Esophagus squamous epithelium (tissue), 5 donors: ENCODE results near the gene IQCH. TPM values are rescaled to one million over a fixed set of nuclear protein-coding genes. Genes with fewer than 3 reads are reported as not detected.

Experiments used
- DNase-seq: peaks from one replicate; lab custom pipeline; 2025; lab: John Stamatoyannopoulos, UW
- H3K27ac ChIP-seq, 4 donors: fragments of 200-600 bp; sonication (generic); one replicate each; pipeline ENCODE4 v1.5.1; 2016 to 2019; ENCODE audit warnings: mild to moderate bottlenecking in 1 of 4
- H3K27me3 ChIP-seq, 4 donors: fragments of 200-600 bp; sonication (generic); 1 replicate in 3 of 4; 2 replicates in 1 of 4; pipeline versions ENCODE4 v1.5.1 to v1.6.0; 2017 to 2021; ENCODE audit warnings: antibody characterized with exemption in 1 of 4
- H3K36me3 ChIP-seq, 3 donors: fragments of 200-600 bp; sonication (generic); one replicate each; pipeline ENCODE4 v1.5.1; 2016 to 2019
- H3K4me1 ChIP-seq, 3 donors: fragments of 200-600 bp; sonication (generic); one replicate each; pipeline ENCODE4 v1.5.1; 2017 to 2019
- H3K4me3 ChIP-seq, 4 donors: fragments of 200-600 bp; sonication (generic); 1 replicate in 3 of 4; 2 replicates in 1 of 4; pipeline ENCODE4 v1.5.1; 2016 to 2019; ENCODE audit warnings: mild to moderate bottlenecking in 2 of 4, moderate library complexity in 1 of 4
- H3K9me3 ChIP-seq, 3 donors: fragments of 200-600 bp; sonication (generic); one replicate each; pipeline ENCODE4 v1.5.1; 2016 to 2019
- POLR2A ChIP-seq, 4 donors: fragments of 450-650 bp; IDR thresholded peaks; one replicate each; pipeline ENCODE4 v1.6.1; 2017; ENCODE audit warnings: antibody characterized with exemption in 4 of 4, mild to moderate bottlenecking in 4 of 4, moderate library complexity in 3 of 4
- whole genome bisulfite sequencing, 2 donors: methylation state at CpG; one replicate each; pipeline ENCODE4 v1.1.5; 2018; 5-methylcytosine and 5-hydroxymethylcytosine counted together
- intact Hi-C: fragments of 100-400 bp; cut with DNase I; formaldehyde crosslinking; loops from one replicate; pipeline ENCODE4 v1.15.0; 2022
- total RNA-seq, 4 donors: library from RNA; depleted of rRNA; stranded (reverse); fragments of >200 nt; gene quantifications; one replicate each; pipeline ENCODE4 v1.1.0, GENCODE V29; 2016
- TF ChIP-seq, protein P1 (sequence below), 6 experiments: fragments of 450-650 bp in 4 of 6; fragments of 200-600 bp in 2 of 6; sonication (generic) in 2 of 6; IDR thresholded peaks; one replicate each; pipeline ENCODE4 v1.5.1; 2016 to 2019; ENCODE audit warnings: antibody characterized with exemption in 6 of 6, mild to moderate bottlenecking in 4 of 6, moderate library complexity in 4 of 6
- donor health status: DM: yes; HTN: yes; CAD: no.

Gene IQCH
- total RNA-seq, 4 donors from 2014 or later: 1.9 to 3.1 (median 3.0) TPM; not detected in 1

DNA sequence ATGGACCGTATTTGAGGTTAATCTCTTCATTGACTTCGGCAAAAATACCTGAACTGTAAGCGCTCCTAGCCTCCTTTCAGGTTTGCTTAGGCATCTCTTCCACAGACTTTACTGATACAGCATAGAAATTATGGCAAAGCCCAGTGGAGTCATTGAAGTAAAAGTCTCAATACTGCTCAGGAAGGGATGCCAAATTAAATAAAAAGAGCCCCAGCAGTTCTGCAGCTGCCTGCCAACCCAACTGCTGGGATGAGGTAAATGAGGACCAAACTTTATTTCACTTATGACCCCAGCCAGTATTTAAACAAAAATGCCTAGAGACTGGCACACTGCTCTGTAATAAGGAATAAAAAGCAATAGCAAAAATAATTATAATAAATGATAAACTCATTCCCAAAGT lies 65.4 kb downstream of the IQCH start:
- intact Hi-C loops: no loop called here
- no peaks in the 10 kb centered on the region for H3K9me3 ChIP-seq
- H3K36me3 ChIP-seq: no peaks in the 10 kb centered on the region
- H3K4me1 ChIP-seq: no peaks in the 10 kb centered on the region
- H3K27ac ChIP-seq: no peak overlapping the region
- peaks cover 0 to 8% (median 0%) of the 10 kb centered on the region in 4 donors for H3K27me3 ChIP-seq
- TF ChIP-seq POLR2A (IDR thresholded peaks at IDR 0.05): no peak
- TF ChIP-seq, protein P1, sequence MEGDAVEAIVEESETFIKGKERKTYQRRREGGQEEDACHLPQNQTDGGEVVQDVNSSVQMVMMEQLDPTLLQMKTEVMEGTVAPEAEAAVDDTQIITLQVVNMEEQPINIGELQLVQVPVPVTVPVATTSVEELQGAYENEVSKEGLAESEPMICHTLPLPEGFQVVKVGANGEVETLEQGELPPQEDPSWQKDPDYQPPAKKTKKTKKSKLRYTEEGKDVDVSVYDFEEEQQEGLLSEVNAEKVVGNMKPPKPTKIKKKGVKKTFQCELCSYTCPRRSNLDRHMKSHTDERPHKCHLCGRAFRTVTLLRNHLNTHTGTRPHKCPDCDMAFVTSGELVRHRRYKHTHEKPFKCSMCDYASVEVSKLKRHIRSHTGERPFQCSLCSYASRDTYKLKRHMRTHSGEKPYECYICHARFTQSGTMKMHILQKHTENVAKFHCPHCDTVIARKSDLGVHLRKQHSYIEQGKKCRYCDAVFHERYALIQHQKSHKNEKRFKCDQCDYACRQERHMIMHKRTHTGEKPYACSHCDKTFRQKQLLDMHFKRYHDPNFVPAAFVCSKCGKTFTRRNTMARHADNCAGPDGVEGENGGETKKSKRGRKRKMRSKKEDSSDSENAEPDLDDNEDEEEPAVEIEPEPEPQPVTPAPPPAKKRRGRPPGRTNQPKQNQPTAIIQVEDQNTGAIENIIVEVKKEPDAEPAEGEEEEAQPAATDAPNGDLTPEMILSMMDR (IDR thresholded peaks at IDR 0.05): no peak
- DNase-seq: no peak
- no peak overlapping the region for H3K4me3 ChIP-seq
- WGBS, 2 donors: 89 to 91% methylated on average over 3 of the region's 3 CpGs

DNA sequence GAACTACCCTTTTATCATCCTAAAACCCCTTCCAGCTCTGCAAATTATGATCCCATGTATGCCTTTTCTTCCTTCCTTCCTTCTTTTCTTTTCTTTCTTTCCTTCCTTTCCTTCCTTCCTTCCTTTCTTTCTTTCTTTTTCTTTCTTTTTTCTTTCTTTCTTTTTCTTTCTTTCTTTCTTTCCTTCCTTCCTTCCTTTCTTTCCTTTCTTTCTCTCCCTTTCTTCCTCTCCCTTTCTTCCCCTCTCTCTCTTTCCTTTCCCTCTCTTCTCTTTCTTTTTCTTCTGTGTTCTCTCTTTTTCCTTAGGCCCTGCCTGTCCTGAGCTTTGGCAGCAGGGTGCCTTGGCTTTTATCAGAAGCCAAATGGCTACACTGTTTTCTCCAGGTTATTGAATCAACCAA lies 66.8 kb downstream of the IQCH start:
- no peak overlapping the region for H3K4me3 ChIP-seq
- H3K9me3 ChIP-seq: no peaks in the 10 kb centered on the region
- intact Hi-C loops: no loop called here

DNA sequence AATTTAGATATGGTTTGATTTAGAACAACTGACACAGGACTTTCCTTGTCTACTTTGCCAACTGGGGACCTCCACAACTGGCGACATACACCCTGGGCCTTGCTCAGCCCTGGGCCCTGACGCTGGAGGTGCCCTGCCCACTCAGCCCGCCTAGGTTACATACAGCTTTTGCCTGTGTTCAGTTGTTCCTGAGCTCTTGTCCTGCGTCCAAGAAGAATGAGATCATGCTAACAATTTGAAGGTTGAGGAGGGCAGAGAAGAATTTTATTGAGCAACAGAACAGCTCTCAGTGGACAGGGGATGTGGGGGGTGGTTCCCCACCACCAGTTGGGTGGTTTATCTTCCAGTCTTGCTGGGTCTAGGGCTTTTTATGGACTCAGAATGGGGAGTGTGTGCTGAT lies 67.9 kb downstream of the IQCH start:
- no peaks in the 10 kb centered on the region for H3K36me3 ChIP-seq
- no peaks in the 10 kb centered on the region for H3K9me3 ChIP-seq
- TF ChIP-seq, protein P1 (IDR thresholded peaks at IDR 0.05): no peak
- no peak for TF ChIP-seq POLR2A (IDR thresholded peaks at IDR 0.05)
- H3K4me3 ChIP-seq: no peak overlapping the region
- intact Hi-C loops: no loop called here
- WGBS, 2 donors: 87 to 89% methylated on average over 4 of the region's 4 CpGs
- peaks cover 0 to 3% (median 0%) of the 10 kb centered on the region in 4 donors for H3K27me3 ChIP-seq
- no peaks in the 10 kb centered on the region for H3K4me1 ChIP-seq
- no peak overlapping the region for H3K27ac ChIP-seq
- DNase-seq: no peak

More for the DNA sequence above, 66.8 kb downstream of the IQCH start:
- Histone ChIP-seq H3K27me3 (peaks cover 0 to 8% (median 0%) of the 10 kb centered on the region in 4 donors), H3K27ac (no peak overlapping the region), H3K36me3 (no peaks in the 10 kb centered on the region), H3K4me1 (no peaks in the 10 kb centered on the region)
- no peak for TF ChIP-seq POLR2A (IDR thresholded peaks at IDR 0.05)
- TF ChIP-seq, protein P1 (IDR thresholded peaks at IDR 0.05): no peak
- DNase-seq: no peak

DNA sequence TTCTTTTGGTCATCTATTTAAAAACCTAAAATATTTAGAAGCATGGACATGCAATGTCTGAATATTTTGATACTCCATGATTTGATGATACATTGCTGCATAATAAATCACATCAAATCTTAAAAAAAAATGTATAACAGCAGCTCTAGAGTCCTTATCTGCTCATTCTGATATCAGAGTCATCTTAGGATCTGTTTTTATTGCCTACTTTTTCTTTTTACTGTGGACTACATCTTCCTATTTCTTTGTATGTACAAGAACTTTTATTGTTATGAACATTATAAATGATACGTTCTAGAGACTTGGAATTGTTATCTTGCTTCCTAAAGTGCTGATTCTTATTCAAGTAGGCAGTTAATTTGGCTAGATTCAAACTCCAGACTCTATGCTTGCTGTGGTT lies 72.7 kb downstream of the IQCH start:
- Histone ChIP-seq H3K27ac (no peak overlapping the region), H3K9me3 (no peaks in the 10 kb centered on the region), H3K4me3 (no peak overlapping the region), H3K36me3 (no peaks in the 10 kb centered on the region), H3K27me3 (no peaks in the 10 kb centered on the region), H3K4me1 (no peaks in the 10 kb centered on the region)
- DNase-seq: no peak
- TF ChIP-seq, protein P1 (IDR thresholded peaks at IDR 0.05): no peak
- no peak for TF ChIP-seq POLR2A (IDR thresholded peaks at IDR 0.05)
- 71 to 79% methylated on average over 1 of the region's 1 CpG for WGBS, 2 donors
- intact Hi-C loops: no loop called here

DNA sequence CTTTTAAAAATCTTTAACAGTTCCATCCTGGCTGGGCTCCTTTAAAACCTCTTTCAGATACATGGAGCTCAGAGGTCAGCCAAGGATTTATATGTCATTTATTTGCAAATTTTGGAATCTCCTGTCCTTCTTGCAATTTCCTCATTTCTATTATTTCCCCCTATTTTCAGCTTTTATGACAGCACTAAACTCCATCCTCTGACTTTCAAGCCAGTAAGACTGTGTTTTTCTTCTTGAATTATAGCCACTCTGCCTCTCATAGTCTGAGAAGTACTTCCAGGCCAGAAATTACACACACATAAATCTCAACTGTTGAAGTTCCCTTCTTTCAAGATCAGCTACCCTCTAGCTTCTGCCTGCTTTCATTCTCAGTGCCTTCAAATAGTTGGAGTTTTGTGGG lies 73.2 kb downstream of the IQCH start:
- DNase-seq: no peak
- H3K27me3 ChIP-seq: no peaks in the 10 kb centered on the region
- no peaks in the 10 kb centered on the region for H3K36me3 ChIP-seq
- intact Hi-C loops: no loop called here
- TF ChIP-seq, protein P1 (IDR thresholded peaks at IDR 0.05): no peak
- TF ChIP-seq POLR2A (IDR thresholded peaks at IDR 0.05): no peak
- H3K4me3 ChIP-seq: no peak overlapping the region
- no peaks in the 10 kb centered on the region for H3K4me1 ChIP-seq
- H3K27ac ChIP-seq: no peak overlapping the region
- H3K9me3 ChIP-seq: no peaks in the 10 kb centered on the region
